CD4-positive, alpha-beta T cell treated with Interleukin-17A for 1 hour (primary cell): Measurements from ENCODE around the gene ITGB8.
"Not testable (repeated sequence)": the region's sequence is repeated elsewhere in the genome, so short reads cannot be mapped to it uniquely, and the experiment has no call there.

ENCODE experiments used
- DNase-seq: peaks from one replicate; pipeline ENCODE4 v3.0.0-alpha.2; 2020

Gene ITGB8

GRCh38 chr7:20385126-20385525 is 54.4 kb downstream of the ITGB8 start:
- no peak for DNase-seq

- DNase-seq: no peak
Observed at GRCh38 chr7:20388084-20388483, 57.4 kb downstream of the ITGB8 start.

GRCh38 chr7:20389192-20389591 is 58.5 kb downstream of the ITGB8 start:
- not testable (repeated sequence) for DNase-seq

- no peak for DNase-seq
Observed at GRCh38 chr7:20393021-20393610, 62.4 kb downstream of the ITGB8 start.

DNA sequence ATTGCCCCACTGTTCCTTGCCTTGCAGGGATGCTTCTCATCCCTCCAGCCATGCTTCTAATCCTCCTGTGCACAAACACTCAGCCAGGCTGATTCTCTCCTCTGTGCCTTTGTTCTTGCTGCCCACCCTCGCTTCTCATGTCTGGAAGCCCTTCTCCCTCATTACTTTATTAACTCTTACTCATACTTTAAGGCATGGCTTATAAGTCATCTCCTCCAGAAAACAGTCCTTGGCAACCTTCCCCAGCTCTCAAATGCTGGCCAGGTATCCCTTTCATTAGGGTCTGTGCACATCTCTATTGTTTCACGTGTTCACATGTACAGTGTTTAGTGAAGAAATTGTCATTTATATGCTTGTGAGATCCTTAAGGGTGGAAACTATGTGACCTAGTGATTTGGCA is 62.9 kb downstream of the ITGB8 start:
- DNase-seq: no peak

DNA sequence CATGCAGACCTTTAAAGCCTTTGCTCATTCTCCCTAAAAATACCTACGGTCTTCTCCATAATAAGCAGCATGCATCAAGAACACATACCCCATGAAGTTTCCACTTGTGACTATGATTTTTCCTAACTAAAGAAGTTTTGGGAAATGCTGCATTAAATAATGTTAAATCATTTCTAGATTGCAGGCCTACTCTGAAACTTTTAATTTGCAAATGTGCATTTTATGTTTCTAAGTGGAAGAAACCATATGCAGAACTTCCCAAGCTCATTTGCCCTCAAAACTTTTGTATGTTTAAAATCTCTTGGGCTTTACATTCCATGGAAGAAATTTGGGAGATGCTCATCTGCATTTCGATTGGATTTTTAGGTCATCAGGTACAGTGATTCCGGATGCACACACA is 63.6 kb downstream of the ITGB8 start:
- DNase-seq: no peak

- DNase-seq: no peak
Observed at GRCh38 chr7:20395104-20395503, 64.4 kb downstream of the ITGB8 start.

GRCh38 chr7:20395511-20395910 is 64.8 kb downstream of the ITGB8 start:
- DNase-seq: no peak

DNA sequence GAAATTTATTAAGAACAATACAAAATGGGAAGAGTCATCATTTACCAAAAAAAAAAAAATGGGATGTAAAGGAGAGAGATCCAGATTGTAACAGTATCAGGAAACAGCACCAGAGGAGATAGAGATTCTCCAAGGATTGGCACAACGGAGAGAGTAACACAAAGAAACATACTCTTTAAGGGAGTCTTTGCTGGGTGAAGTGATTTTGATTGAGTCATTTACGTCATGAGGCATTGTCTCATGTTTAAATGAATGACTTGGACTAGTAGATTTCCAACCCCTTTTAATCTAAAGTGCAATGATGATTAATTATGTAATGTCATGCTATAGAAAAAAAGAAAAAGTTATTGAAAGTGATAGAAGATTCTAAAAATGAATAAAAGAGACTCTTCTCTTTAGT is 68.8 kb downstream of the ITGB8 start:
- DNase-seq: no peak

DNA sequence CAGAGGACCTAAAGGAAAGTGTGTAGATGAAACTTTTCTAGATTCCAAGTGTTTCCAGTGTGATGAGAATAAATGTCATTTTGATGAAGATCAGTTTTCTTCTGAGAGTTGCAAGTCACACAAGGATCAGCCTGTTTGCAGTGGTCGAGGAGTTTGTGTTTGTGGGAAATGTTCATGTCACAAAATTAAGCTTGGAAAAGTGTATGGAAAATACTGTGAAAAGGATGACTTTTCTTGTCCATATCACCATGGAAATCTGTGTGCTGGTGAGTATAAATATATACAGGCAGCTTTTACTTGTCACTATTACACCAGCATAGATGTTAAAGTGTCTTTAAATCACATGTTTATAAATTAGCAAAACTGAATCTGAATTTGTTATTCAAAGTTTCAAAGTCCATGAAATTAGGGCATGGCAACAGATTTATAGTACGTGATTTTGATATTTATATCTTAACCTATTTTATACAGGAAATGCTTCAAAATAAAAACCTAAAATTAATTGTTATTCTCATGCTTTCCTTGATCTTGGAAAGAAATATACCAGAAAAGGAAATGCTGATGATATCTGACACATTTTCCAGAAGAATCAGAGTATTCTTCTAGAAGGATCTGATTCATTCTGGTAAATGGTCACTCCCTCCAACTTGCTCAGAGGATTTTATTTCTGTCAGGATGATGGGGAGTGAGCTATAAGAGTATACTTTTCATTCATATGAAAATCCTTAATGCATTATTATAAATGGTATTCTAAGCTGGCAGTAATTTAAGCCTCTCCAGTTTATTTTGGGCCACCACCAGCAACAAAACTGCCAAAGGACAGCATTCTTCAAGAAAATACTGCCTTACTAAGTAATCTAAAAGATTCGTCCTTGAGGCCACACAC is 71.4 kb downstream of the ITGB8 start:
- DNase-seq: no peak

DNA sequence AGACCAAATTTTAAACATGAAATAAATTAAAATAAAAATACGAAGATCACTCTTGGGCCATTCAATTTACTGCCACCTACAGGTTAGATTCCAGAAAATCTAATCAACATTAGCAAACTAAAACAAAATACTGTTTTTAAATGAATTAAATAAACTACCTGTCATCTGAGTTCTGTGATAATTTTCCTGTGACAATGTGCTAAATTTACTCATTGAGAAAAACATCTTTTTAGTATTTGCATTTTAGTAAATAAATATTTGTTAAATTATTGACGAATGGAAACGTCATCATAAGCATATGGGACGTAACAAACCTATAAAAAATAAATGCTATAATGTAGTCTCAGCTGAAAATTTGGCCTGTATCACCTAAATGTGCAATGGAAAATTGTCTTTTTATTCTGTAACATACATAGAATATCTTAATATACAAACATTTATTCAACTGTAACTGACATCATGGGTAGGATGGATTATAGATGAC is 72.1 kb downstream of the ITGB8 start:
- no peak for DNase-seq

DNA sequence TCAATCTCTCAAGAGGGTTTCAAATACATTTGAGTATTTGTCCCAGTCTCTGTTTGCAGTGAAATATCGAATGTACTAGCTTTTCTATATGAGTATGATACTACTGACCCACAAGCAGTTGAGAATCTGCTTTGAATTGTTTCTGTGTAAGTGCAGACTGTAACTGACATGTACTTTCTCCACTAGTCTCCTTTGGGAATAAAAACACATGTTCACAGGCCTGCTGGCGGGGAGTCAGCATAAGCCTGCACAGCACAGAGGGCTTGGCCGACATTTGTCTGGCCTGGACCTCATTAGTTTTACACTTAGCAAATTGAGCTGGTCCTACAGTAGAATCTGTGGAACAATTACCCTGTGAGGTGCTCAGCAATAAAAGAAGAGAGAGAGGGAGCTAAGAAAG is 72.6 kb downstream of the ITGB8 start:
- DNase-seq: no peak

DNA sequence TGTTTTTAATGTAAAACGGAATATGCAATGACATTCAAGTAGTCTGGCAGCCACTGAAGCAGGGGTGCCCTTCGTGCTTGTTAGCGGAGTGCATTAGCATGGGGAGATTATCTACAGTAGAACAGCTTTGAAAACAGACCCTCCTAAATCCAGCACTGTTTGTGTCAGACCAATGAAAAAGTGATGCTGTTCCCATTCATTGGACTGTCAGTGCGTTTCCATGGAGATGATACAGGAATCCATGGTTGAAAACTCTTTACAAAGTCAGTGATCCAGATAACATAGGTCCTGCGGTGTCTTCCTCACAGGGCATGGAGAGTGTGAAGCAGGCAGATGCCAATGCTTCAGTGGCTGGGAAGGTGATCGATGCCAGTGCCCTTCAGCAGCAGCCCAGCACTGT is 73.6 kb downstream of the ITGB8 start:
- DNase-seq: no peak

- DNase-seq: no peak
Observed at GRCh38 chr7:20407585-20408466, 77.1 kb downstream of the ITGB8 start.

DNA sequence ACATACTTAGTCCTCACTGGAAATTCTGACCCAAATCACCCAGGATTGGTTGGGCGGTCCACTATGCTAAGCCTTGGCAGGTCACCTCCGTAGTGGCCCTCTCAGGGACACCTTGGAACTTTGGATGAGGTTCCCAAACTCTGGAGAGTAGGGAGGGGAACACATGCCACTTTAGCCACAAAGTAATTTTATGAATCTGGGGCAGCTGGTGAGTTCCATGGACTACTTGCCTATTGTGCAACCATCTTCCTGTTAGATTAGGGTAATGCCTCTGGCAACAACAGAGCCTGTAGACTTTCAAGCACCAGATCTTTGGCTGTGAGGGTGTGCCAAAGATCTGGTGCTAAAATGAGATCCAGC is 77.7 kb downstream of the ITGB8 start:
- DNase-seq: no peak

GRCh38 chr7:20409961-20410360 is 79.3 kb downstream of the ITGB8 start:
- DNase-seq: no peak

GRCh38 chr7:20411372-20411771 is 80.7 kb downstream of the ITGB8 start:
- no peak for DNase-seq

- no peak for DNase-seq
Observed at GRCh38 chr7:20412032-20412431, 81.3 kb downstream of the ITGB8 start.

- DNase-seq: no peak
Observed at GRCh38 chr7:20417260-20417659, 86.6 kb downstream of the ITGB8 start.

DNA sequence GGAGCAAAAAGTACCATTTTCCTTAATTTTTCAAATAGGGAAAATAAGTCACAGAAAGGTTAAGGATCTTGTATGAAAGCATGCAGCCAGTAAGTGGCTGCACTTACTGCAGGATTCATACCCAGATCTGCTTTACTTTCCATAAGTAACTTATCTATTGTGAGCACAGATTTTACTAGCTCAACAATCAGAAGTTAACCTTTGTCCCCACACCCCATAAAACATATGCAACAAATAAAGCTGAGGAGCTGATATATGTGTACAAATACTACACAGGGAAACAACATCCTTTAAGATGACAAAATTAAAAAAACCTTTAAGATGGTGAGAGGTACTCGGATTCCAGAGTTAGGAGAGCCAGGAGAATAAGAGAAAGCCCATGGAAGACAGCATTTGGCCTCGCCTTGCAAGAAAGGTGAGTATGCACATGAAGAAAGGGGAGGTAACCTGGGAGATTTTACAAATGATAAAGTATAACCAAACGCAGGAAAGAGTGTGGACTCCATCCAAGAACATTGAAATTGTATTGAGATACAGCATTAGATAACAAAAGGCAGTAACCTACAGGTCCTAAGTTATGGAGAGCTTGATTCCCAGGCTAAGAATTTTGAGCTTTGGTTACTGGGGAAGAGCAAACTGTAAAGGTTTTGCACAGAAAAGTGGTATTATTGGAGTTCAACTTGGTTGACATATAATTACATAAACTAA is 87.1 kb downstream of the ITGB8 start:
- DNase-seq: no peak

DNA sequence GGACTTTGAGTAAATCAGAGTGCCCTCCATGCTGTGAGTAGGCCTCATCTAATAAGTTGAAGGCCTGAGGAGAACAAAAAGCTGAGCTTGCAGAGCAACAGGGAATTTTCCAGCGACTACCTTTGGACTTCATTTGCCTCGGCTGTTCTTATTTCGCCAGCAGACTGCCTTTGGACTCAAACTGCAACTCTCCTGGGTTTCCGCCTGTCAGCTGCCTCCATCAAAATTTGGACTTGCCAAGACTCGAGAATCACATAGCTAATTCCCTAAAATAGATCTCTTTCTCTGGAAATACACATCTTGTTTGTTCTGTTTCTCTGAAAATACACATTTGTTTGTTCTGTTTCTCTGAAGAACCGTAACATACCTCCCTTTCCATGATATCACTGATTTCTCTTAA is 93.8 kb downstream of the ITGB8 start:
- DNase-seq: no peak

DNA sequence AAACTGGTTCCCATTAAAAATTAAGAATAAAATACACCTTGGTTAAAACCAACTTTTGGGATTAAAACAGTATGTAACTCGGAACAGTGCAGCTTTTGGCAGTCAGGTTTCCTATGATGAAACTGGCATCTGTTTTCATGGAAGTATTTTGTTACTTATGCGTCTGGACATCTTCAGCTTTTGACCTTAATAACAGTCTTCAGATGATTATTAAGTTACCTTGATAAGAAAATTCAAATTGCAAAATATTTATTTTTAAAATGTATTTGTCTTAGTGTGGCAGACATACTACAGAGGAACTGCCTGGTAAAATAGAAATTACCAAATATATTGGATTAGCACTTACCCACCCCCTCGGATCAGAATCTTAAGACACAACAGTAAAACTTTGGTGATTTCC is 100.0 kb downstream of the ITGB8 start:
- no peak for DNase-seq

DNA sequence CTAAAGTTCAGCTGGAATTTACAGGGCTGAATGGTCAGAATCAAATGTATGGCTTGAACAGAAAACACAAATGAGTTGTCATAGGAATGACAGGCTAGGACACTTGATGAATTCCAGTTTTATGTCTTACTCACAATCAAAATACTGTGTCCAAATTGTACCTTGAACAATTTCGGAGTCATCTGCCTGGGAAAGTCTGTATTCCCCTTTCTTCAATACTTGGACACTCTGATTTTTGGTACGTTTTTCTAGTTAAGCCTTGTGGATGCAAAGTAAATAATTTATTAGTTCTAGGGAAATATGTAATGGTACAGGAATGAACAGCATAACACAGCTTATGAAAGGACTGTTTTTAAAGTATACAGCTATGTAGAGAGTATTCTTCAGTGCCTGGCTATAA is 100.4 kb downstream of the ITGB8 start:
- no peak for DNase-seq
